Loucy (cell line): ENCODE results near the gene RHBDD3.
A peak's percentile ranks its signal among the peaks of the same experiment; 100 is the strongest.

ENCODE experiments used
- H2AFZ ChIP-seq: fragments of 200-600 bp; sonication (generic); 2 replicates; pipeline ENCODE4 v1.6.0; 2016; ENCODE audit warnings: antibody characterized with exemption, mild to moderate bottlenecking, low read length, moderate library complexity
- H3F3A ChIP-seq: fragments of 200-600 bp; 2 replicates; pipeline ENCODE4 v1.6.0; 2016; ENCODE audit warnings: antibody characterized with exemption, low read depth, mild to moderate bottlenecking
- H3K27me3 ChIP-seq: fragments of 200-600 bp; sonication (generic); 2 replicates; pipeline ENCODE4 v1.6.1; 2014; ENCODE audit warnings: low read length, mild to moderate bottlenecking; ENCODE audit not compliant: insufficient read depth, poor library complexity, severe bottlenecking
- H3K36me3 ChIP-seq: fragments of 200-600 bp; sonication (generic); 2 replicates; pipeline ENCODE4 v1.6.1; 2016; ENCODE audit warnings: low read length; ENCODE audit not compliant: insufficient read depth
- H3K4me1 ChIP-seq: fragments of 200-600 bp; sonication (generic); 2 replicates; pipeline ENCODE4 v1.5.1; 2014; ENCODE audit warnings: low read length, mild to moderate bottlenecking; ENCODE audit not compliant: insufficient read depth, poor library complexity, severe bottlenecking
- H3K4me2 ChIP-seq: fragments of 200-600 bp; sonication (generic); 2 replicates; pipeline ENCODE4 v1.6.0; 2014; ENCODE audit warnings: antibody characterized with exemption, low read length, low read depth, mild to moderate bottlenecking; ENCODE audit not compliant: poor library complexity, severe bottlenecking
- H3K4me3 ChIP-seq: fragments of 200-600 bp; sonication (generic); 2 replicates; pipeline ENCODE4 v1.5.1; 2014; ENCODE audit warnings: low read length, mild to moderate bottlenecking, mixed read lengths; ENCODE audit not compliant: poor library complexity, severe bottlenecking
- H3K79me2 ChIP-seq: fragments of 200-600 bp; sonication (generic); 2 replicates; pipeline ENCODE4 v1.6.1; 2014; ENCODE audit warnings: low read length; ENCODE audit not compliant: insufficient read depth
- H3K9ac ChIP-seq: fragments of 200-600 bp; sonication (generic); 2 replicates; pipeline ENCODE4 v1.6.0; 2014; ENCODE audit warnings: mild to moderate bottlenecking, low read depth, low read length, moderate library complexity; ENCODE audit not compliant: poor library complexity, severe bottlenecking
- H3K9me2 ChIP-seq: fragments of 200-600 bp; sonication (generic); replicated peaks from 2 replicates; pipeline ENCODE4 v1.6.1; 2016; ENCODE audit warnings: low read depth, low read length, mixed read lengths
- H3K9me3 ChIP-seq: fragments of 200-600 bp; sonication (generic); 2 replicates; pipeline ENCODE4 v1.6.1; 2014; ENCODE audit warnings: mild to moderate bottlenecking, antibody characterized with exemption, low read length, low read depth; ENCODE audit not compliant: insufficient read depth
- H4K20me1 ChIP-seq: fragments of 200-600 bp; sonication (generic); 2 replicates; pipeline ENCODE4 v1.6.0; 2014; ENCODE audit warnings: antibody characterized with exemption, low read length, mild to moderate bottlenecking; ENCODE audit not compliant: insufficient read depth, poor library complexity, severe bottlenecking
- CTCF ChIP-seq: fragments of 200-600 bp; sonication (generic); conservative IDR thresholded peaks from 2 replicates; pipeline ENCODE4 v1.5.1; 2014; ENCODE audit warnings: mild to moderate bottlenecking, antibody characterized with exemption, low read length
- EZH2phosphoT487 ChIP-seq: fragments of 200-600 bp; IDR thresholded peaks from 2 replicates; pipeline ENCODE4 v1.6.1; 2018; ENCODE audit warnings: antibody characterized with exemption, mild to moderate bottlenecking, moderate library complexity, borderline replicate concordance

RHBDD3 gene

GRCh38 chr22:29314537-29315285, 46.9 kb upstream of the RHBDD3 start:
- Histone ChIP-seq H3K9me2 (no peaks in the 10 kb centered on the region), H3K79me2 (no peaks in the 10 kb centered on the region), H4K20me1 (no peaks in the 10 kb centered on the region), H3K9me3 (no peaks in the 10 kb centered on the region), H3K9ac (no peak overlapping the region), H3K36me3 (no peaks in the 10 kb centered on the region), H3F3A (no peaks in the 10 kb centered on the region), H3K4me3 (no peak overlapping the region), H3K27me3 (no peaks in the 10 kb centered on the region), H3K4me1 (peaks cover under 1% of the 10 kb centered on the region), H2AFZ (peak overlapping the region; percentile 19; the same call in 1 of the 2 replicates), H3K4me2 (no peak overlapping the region)
- TF ChIP-seq CTCF: no peak
- no peak for TF ChIP-seq EZH2phosphoT487

- Histone ChIP-seq H3K4me3 (no peak overlapping the region), H3K9me2 (no peaks in the 10 kb centered on the region), H3K9ac (no peak overlapping the region), H3K4me1 (peaks cover 9% of the 10 kb centered on the region), H3K9me3 (no peaks in the 10 kb centered on the region), H3K4me2 (no peak overlapping the region), H4K20me1 (no peaks in the 10 kb centered on the region), H3K36me3 (no peaks in the 10 kb centered on the region), H3F3A (no peaks in the 10 kb centered on the region), H2AFZ (peak overlapping the region; percentile 19; the same call in 1 of the 2 replicates), H3K79me2 (no peaks in the 10 kb centered on the region), H3K27me3 (no peaks in the 10 kb centered on the region)
- no peak for TF ChIP-seq EZH2phosphoT487
- no peak for TF ChIP-seq CTCF
These were observed 46.0 kb upstream of the RHBDD3 start for GRCh38 chr22:29313576-29314466.

GRCh38 chr22:29313126-29313575, 45.4 kb upstream of the RHBDD3 start:
- no peaks in the 10 kb centered on the region for H3K79me2 ChIP-seq
- H3K4me3 ChIP-seq: no peak overlapping the region

More at GRCh38 chr22:29313126-29313575, 45.4 kb upstream of the RHBDD3 start:
- Histone ChIP-seq H3K9me2 (no peaks in the 10 kb centered on the region), H2AFZ (no peak overlapping the region), H3K27me3 (no peaks in the 10 kb centered on the region), H3K9ac (no peak overlapping the region), H4K20me1 (no peaks in the 10 kb centered on the region), H3K9me3 (no peaks in the 10 kb centered on the region), H3K4me1 (peaks cover 16% of the 10 kb centered on the region), H3K36me3 (no peaks in the 10 kb centered on the region), H3F3A (no peaks in the 10 kb centered on the region; the same call in 1 of the 2 replicates), H3K4me2 (no peak overlapping the region)
- TF ChIP-seq EZH2phosphoT487 (no peak), CTCF (peak; percentile 54)
